ENCODE data around the gene FBXL7. TPM values are rescaled to one million over a fixed set of nuclear protein-coding genes. Genes with fewer than 3 reads are reported as not detected.

Gene FBXL7
- total and polyA plus RNA-seq, 4 donors: 0.24 to 1.4 (median 1.2) TPM

GRCh38 chr5:15594977-15595568 is 95.1 kb downstream of the FBXL7 start:
- H3K4me3 ChIP-seq (ENCODE audit: low read depth in 1 of 3, low read length in 3 of 3): no peak overlapping the region
- no peaks in the 10 kb centered on the region for H3K4me1 ChIP-seq (ENCODE audit: control insufficient read depth in 4 of 4, insufficient read depth in 4 of 4, low read length in 3 of 4)
- H3K36me3 ChIP-seq (ENCODE audit: control insufficient read depth in 4 of 4, insufficient read depth in 3 of 4, low read depth in 1 of 4, low read length in 3 of 4): no peaks in the 10 kb centered on the region
- TF ChIP-seq TAF1 (conservative IDR thresholded peaks at IDR 0.05) (no peak), EGR1 (IDR thresholded peaks at IDR 0.05; ENCODE audit: low read depth in 2 of 2) (no peak), RXRA (IDR thresholded peaks at IDR 0.05) (no peak)
- H3K27me3 ChIP-seq (ENCODE audit: control insufficient read depth in 4 of 4, insufficient read depth in 4 of 4, low read length in 3 of 4): no peaks in the 10 kb centered on the region
- no peaks in the 10 kb centered on the region for H3K9me3 ChIP-seq (ENCODE audit: control insufficient read depth in 4 of 4, low read length in 3 of 4)
- H3K27ac ChIP-seq (ENCODE audit: low read depth in 1 of 2, low read length in 2 of 2): no peak overlapping the region
- no peak overlapping the region for H3K9ac ChIP-seq (ENCODE audit: low read depth in 1 of 2, low read length in 2 of 2)
- 86% methylated on average over 7 of the region's 7 CpGs for WGBS
- no peak for DNase-seq (ENCODE audit: low spot score)

- Histone ChIP-seq H3K36me3 (ENCODE audit: control insufficient read depth in 4 of 4, insufficient read depth in 3 of 4, low read depth in 1 of 4, low read length in 3 of 4) (no peaks in the 10 kb centered on the region), H3K4me1 (ENCODE audit: control insufficient read depth in 4 of 4, insufficient read depth in 4 of 4, low read length in 3 of 4) (no peaks in the 10 kb centered on the region), H3K9me3 (ENCODE audit: control insufficient read depth in 4 of 4, low read length in 3 of 4) (no peaks in the 10 kb centered on the region), H3K27me3 (ENCODE audit: control insufficient read depth in 4 of 4, insufficient read depth in 4 of 4, low read length in 3 of 4) (no peaks in the 10 kb centered on the region), H3K9ac (ENCODE audit: low read depth in 1 of 2, low read length in 2 of 2) (no peak overlapping the region), H3K27ac (ENCODE audit: low read depth in 1 of 2, low read length in 2 of 2) (no peak overlapping the region), H3K4me3 (ENCODE audit: low read depth in 1 of 3, low read length in 3 of 3) (no peak overlapping the region)
- TF ChIP-seq REST (IDR thresholded peaks at IDR 0.05) (no peak), CTCF (IDR thresholded peaks at IDR 0.05; ENCODE audit: low read depth, low read length, missing input control) (no peak)
- no peak for DNase-seq (ENCODE audit: low spot score)
- WGBS: 67% methylated on average over 3 of the region's 3 CpGs
Observed at GRCh38 chr5:15595929-15596328, 95.9 kb downstream of the FBXL7 start.

GRCh38 chr5:15596936-15597335 is 97.0 kb downstream of the FBXL7 start:
- no peak for DNase-seq (ENCODE audit: low spot score)
- H3K9ac ChIP-seq (ENCODE audit: low read depth in 1 of 2, low read length in 2 of 2): no peak overlapping the region
- H3K36me3 ChIP-seq (ENCODE audit: control insufficient read depth in 4 of 4, insufficient read depth in 3 of 4, low read depth in 1 of 4, low read length in 3 of 4): no peaks in the 10 kb centered on the region
- no peak overlapping the region for H3K27ac ChIP-seq (ENCODE audit: low read depth in 1 of 2, low read length in 2 of 2)
- TF ChIP-seq HNF4A (conservative IDR thresholded peaks at IDR 0.05) (no peak), RXRA (IDR thresholded peaks at IDR 0.05) (no peak), ZBTB33 (IDR thresholded peaks at IDR 0.05) (no peak), FOXA2 (IDR thresholded peaks at IDR 0.05) (no peak), JUND (IDR thresholded peaks at IDR 0.05) (no peak), TAF1 (conservative IDR thresholded peaks at IDR 0.05) (no peak), REST (IDR thresholded peaks at IDR 0.05) (no peak), SP1 (IDR thresholded peaks at IDR 0.05) (no peak), CTCF (IDR thresholded peaks at IDR 0.05; ENCODE audit: low read depth, low read length, missing input control) (no peak), NR2F2 (IDR thresholded peaks at IDR 0.05) (no peak), EGR1 (IDR thresholded peaks at IDR 0.05; ENCODE audit: low read depth in 2 of 2) (no peak), YY1 (IDR thresholded peaks at IDR 0.05) (no peak), HNF4G (IDR thresholded peaks at IDR 0.05) (no peak)
- no peaks in the 10 kb centered on the region for H3K9me3 ChIP-seq (ENCODE audit: control insufficient read depth in 4 of 4, low read length in 3 of 4)
- no peak overlapping the region for H3K4me3 ChIP-seq (ENCODE audit: low read depth in 1 of 3, low read length in 3 of 3)
- H3K27me3 ChIP-seq (ENCODE audit: control insufficient read depth in 4 of 4, insufficient read depth in 4 of 4, low read length in 3 of 4): no peaks in the 10 kb centered on the region
- H3K4me1 ChIP-seq (ENCODE audit: control insufficient read depth in 4 of 4, insufficient read depth in 4 of 4, low read length in 3 of 4): no peaks in the 10 kb centered on the region
- 94% methylated on average over 1 of the region's 1 CpG for WGBS

Measured in liver (tissue), 9 donors.